WERI-Rb-1 (cell line): Measurements from ENCODE around the gene SYNE2.

ENCODE experiments used
- DNase-seq: peaks from one replicate; pipeline ENCODE4 v3.0.0-alpha.2; 2020
- H3K27ac ChIP-seq: fragments of 250-450 bp; sonication (Bioruptor Pico); 2 replicates; pipeline ENCODE4 v1.5.1; 2020; ENCODE audit warnings: mild to moderate bottlenecking, moderate library complexity
- H3K27me3 ChIP-seq: fragments of 250-450 bp; sonication (Bioruptor Pico); 2 replicates; pipeline ENCODE4 v1.5.1; 2021; ENCODE audit warnings: mild to moderate bottlenecking, low read depth, moderate library complexity; ENCODE audit not compliant: insufficient read depth, severe bottlenecking
- H3K36me3 ChIP-seq: fragments of 250-450 bp; sonication (Bioruptor Pico); 2 replicates; pipeline ENCODE4 v1.5.1; 2020; ENCODE audit warnings: mild to moderate bottlenecking, moderate library complexity
- H3K4me3 ChIP-seq: 2 replicates; pipeline ENCODE4 v1.5.1; 2011; ENCODE audit warnings: low read depth, mild to moderate bottlenecking, control low read depth, low read length
- H3K9me3 ChIP-seq: fragments of 250-450 bp; sonication (Bioruptor Pico); 2 replicates; pipeline ENCODE4 v1.5.1; 2021; ENCODE audit warnings: mild to moderate bottlenecking, moderate library complexity; ENCODE audit not compliant: severe bottlenecking
- TF ChIP-seq, protein P1 (sequence below): IDR thresholded peaks from 2 replicates; pipeline ENCODE4 v1.5.1; 2011; ENCODE audit warnings: low read depth, mild to moderate bottlenecking, control low read depth, inconsistent platforms, low read length

Gene SYNE2

DNA sequence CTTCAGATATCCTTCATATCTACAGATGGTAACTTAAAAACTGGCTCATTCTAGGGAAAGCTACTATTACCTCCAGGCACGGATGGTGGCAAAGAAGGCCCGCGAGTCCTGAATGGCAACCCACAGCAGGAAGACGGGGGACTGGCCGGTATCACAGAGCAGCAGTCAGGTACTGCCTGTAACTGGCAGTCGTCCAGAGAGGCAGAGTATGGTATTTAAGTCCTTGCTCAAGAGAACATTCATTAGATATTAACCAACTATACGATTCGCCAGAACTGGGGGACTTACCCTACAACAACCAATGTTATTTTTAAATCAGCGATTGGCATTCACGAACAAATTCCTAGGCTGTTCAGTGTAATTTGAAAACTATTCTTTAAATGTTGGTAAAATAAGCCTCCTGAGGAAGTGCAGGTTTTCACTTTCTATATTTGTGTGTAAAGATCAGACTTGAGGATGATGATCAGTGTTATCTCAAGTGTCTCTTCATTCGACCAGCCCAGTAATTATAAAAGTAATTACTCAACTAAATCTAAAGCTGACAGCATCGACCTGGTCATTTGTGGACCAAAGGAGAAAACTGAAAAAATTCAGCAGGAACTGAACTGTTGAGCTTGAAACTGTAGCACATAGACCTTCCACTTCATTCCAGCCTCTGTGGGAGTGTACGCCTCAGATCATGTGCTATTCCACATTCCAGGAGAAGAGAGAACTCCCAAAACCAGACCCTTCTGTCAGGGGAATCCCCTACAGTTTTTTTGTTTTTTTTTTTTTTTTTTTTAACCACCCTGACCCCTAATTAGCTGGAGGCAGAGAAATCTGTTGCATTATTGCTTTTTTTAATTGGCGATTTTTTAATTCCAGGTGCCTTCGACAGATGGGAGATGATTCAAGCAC is 365.8 kb downstream of the SYNE2 start:
- H3K9me3 ChIP-seq, result no peaks in the 10 kb centered on the region
- peaks cover 97% of the 10 kb centered on the region for H3K36me3 ChIP-seq
- no peaks in the 10 kb centered on the region for H3K27me3 ChIP-seq
- no peak overlapping the region for H3K4me3 ChIP-seq
- H3K27ac ChIP-seq, result no peak overlapping the region
- no peak for DNase-seq
- TF ChIP-seq, protein P1, sequence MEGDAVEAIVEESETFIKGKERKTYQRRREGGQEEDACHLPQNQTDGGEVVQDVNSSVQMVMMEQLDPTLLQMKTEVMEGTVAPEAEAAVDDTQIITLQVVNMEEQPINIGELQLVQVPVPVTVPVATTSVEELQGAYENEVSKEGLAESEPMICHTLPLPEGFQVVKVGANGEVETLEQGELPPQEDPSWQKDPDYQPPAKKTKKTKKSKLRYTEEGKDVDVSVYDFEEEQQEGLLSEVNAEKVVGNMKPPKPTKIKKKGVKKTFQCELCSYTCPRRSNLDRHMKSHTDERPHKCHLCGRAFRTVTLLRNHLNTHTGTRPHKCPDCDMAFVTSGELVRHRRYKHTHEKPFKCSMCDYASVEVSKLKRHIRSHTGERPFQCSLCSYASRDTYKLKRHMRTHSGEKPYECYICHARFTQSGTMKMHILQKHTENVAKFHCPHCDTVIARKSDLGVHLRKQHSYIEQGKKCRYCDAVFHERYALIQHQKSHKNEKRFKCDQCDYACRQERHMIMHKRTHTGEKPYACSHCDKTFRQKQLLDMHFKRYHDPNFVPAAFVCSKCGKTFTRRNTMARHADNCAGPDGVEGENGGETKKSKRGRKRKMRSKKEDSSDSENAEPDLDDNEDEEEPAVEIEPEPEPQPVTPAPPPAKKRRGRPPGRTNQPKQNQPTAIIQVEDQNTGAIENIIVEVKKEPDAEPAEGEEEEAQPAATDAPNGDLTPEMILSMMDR, result no peak

GRCh38 chr14:64220056-64220455 is 367.3 kb downstream of the SYNE2 start:
- TF ChIP-seq, protein P1, result no peak
- Histone ChIP-seq H3K4me3 (no peak overlapping the region), H3K27me3 (no peaks in the 10 kb centered on the region), H3K36me3 (peaks cover 97% of the 10 kb centered on the region), H3K27ac (no peak overlapping the region), H3K9me3 (no peaks in the 10 kb centered on the region)
- DNase-seq, result no peak

DNA sequence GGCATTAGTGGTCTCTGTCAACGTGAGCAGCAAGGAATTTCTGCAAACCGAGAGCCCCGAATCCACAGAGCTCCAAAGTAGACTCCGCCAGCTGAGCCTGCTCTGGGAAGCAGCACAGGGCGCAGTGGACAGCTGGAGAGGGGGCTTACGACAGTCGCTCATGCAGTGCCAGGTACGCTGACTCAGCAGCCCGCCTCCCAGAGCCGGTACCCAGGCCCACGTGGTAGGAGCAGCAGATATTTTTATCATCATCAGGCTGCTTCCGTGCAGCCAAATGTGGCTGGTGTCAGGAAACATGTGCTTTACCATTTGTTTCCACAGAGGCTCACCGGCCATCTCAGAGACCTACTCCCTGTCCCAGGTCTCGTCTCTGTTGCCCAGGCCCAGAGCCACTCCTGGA is 367.7 kb downstream of the SYNE2 start:
- H3K4me3 ChIP-seq, result no peak overlapping the region
- peaks cover 97% of the 10 kb centered on the region for H3K36me3 ChIP-seq
- TF ChIP-seq, protein P1, result no peak

GRCh38 chr14:64221391-64222003 is 368.7 kb downstream of the SYNE2 start:
- peaks cover 95% of the 10 kb centered on the region for H3K36me3 ChIP-seq
- no peaks in the 10 kb centered on the region for H3K27me3 ChIP-seq
- no peak for DNase-seq
- TF ChIP-seq, protein P1, result no peak
- no peaks in the 10 kb centered on the region for H3K9me3 ChIP-seq
- no peak overlapping the region for H3K4me3 ChIP-seq
- H3K27ac ChIP-seq, result no peak overlapping the region

More for the DNA sequence above, 367.7 kb downstream of the SYNE2 start:
- no peaks in the 10 kb centered on the region for H3K9me3 ChIP-seq
- DNase-seq, result no peak
- H3K27ac ChIP-seq, result no peak overlapping the region
- no peaks in the 10 kb centered on the region for H3K27me3 ChIP-seq

DNA sequence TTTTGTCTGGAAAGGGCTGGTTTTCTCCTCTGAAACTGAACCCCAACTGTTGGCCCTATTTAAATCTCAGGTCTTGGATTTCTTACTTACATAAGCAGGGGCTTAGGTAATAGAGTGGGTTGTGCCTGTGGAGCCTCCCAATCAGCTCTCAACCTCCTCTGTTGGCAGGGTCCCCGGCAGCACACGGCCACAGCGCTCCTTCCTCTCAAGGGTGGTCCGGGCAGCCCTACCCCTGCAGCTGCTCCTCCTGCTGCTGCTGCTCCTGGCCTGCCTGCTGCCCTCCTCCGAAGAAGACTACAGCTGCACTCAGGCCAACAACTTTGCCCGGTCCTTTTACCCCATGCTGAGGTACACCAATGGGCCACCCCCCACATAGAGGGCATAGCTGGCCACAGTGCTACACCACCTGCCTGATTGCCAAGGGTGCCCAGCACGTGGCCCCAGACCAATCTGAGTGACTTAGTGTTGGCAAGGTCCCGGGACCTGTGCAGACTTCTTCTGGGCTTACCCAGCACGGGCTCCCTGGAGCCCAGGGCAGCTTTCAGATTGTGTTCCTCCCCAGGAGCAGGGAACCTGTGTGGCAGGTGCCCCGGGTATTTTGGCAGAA is 372.4 kb downstream of the SYNE2 start:
- Histone ChIP-seq H3K4me3 (no peak overlapping the region), H3K27ac (no peak overlapping the region), H3K36me3 (peaks cover 89% of the 10 kb centered on the region), H3K9me3 (no peaks in the 10 kb centered on the region), H3K27me3 (no peaks in the 10 kb centered on the region)
- TF ChIP-seq, protein P1, result no peak
- no peak for DNase-seq
